GM18498 (cell line): ENCODE data around the gene SRCIN1.

Source experiments
- ATAC-seq: cut with Tn5 transposase; IDR thresholded peaks from one replicate; pipeline ENCODE4 v1.9.1; 2021; ENCODE audit warnings: mild to moderate bottlenecking, moderate library complexity; ENCODE audit not compliant: unreplicated experiment

SRCIN1 gene

GRCh38 chr17:38600416-38600815 lies 5.3 kb downstream of the SRCIN1 start:
- no peak for ATAC-seq

- ATAC-seq: no peak
Measured at GRCh38 chr17:38599398-38599856, 6.3 kb downstream of the SRCIN1 start.

GRCh38 chr17:38598995-38599394 lies 6.8 kb downstream of the SRCIN1 start:
- no peak for ATAC-seq

GRCh38 chr17:38598536-38598935 lies 7.2 kb downstream of the SRCIN1 start:
- no peak for ATAC-seq

GRCh38 chr17:38597375-38597774 lies 8.4 kb downstream of the SRCIN1 start:
- no peak for ATAC-seq

GRCh38 chr17:38596651-38597050 lies 9.1 kb downstream of the SRCIN1 start:
- no peak for ATAC-seq

- ATAC-seq: no peak
Measured at GRCh38 chr17:38595892-38596291, 9.9 kb downstream of the SRCIN1 start.

GRCh38 chr17:38594152-38594551 lies 11.6 kb downstream of the SRCIN1 start:
- no peak for ATAC-seq

- no peak for ATAC-seq
Measured at GRCh38 chr17:38592487-38592886, 13.3 kb downstream of the SRCIN1 start.

GRCh38 chr17:38591759-38592241 lies 14.0 kb downstream of the SRCIN1 start:
- ATAC-seq: no peak

- no peak for ATAC-seq
Measured at GRCh38 chr17:38590988-38591758, 14.6 kb downstream of the SRCIN1 start.

- no peak for ATAC-seq
Measured at GRCh38 chr17:38589462-38590114, 16.2 kb downstream of the SRCIN1 start.

- ATAC-seq: no peak
Measured at GRCh38 chr17:38588788-38589174, 17.0 kb downstream of the SRCIN1 start.

GRCh38 chr17:38587947-38588787 lies 17.6 kb downstream of the SRCIN1 start:
- no peak for ATAC-seq

- no peak for ATAC-seq
Measured at GRCh38 chr17:38587203-38587602, 18.5 kb downstream of the SRCIN1 start.

GRCh38 chr17:38586788-38587187 lies 19.0 kb downstream of the SRCIN1 start:
- no peak for ATAC-seq

- no peak for ATAC-seq
Measured at GRCh38 chr17:38585918-38586529, 19.7 kb downstream of the SRCIN1 start.

GRCh38 chr17:38585056-38585917 lies 20.5 kb downstream of the SRCIN1 start:
- ATAC-seq: no peak

- no peak for ATAC-seq
Measured at GRCh38 chr17:38584350-38584925, 21.3 kb downstream of the SRCIN1 start.
